ENCODE results near the gene MALT1. TPM values are rescaled to one million over a fixed set of nuclear protein-coding genes. Genes with fewer than 3 reads are reported as not detected.

The MALT1 gene
- total RNA-seq, 6 donors from 2014 or later: 17.1 to 29.3 (median 24.6) TPM

GRCh38 chr18:58748899-58749595 is 77.8 kb downstream of the MALT1 start:
- H3K27ac ChIP-seq: no peak overlapping the region
- peaks cover 6 to 9% (median 8%) of the 10 kb centered on the region in 4 donors for H3K9me3 ChIP-seq
- WGBS, 2 donors: 100% methylated on average over 1 of the region's 1 CpG
- TF ChIP-seq POLR2AphosphoS5 (IDR thresholded peaks at IDR 0.05) (no peak), EP300 (IDR thresholded peaks at IDR 0.05) (no peak), CTCF (IDR thresholded peaks at IDR 0.05) (no peak), POLR2A (IDR thresholded peaks at IDR 0.05) (no peak)
- no peaks in the 10 kb centered on the region for H3K27me3 ChIP-seq
- H3K36me3 ChIP-seq: peaks cover 20 to 61% (median 38%) of the 10 kb centered on the region in 4 donors
- ATAC-seq (ENCODE audit: low FRiP score in 2 of 2): no peak
- H3K4me1 ChIP-seq: no peaks in the 10 kb centered on the region
- no peak overlapping the region for H3K4me3 ChIP-seq
- no peak for DNase-seq

DNA sequence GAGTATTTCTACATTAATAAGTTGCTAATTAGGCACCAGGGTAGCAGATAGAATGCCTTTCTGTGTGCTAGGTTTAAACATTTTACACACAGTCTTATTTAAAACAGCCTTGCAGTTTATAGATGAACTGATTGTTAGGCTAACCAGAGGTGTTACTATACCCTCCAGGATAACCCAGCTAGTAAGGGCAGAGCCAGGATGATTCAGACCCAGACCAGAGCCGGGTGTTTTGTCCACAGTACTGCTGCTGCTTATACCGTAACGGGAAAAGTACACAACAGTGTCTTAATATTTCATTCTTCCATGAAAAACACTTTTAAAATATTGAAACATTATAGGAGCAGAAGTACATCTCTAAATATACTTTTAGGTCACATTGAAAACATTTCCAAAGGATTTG is 82.7 kb downstream of the MALT1 start:
- peaks cover 0 to 3% (median 0%) of the 10 kb centered on the region in 4 donors for H3K4me1 ChIP-seq
- H3K27ac ChIP-seq: no peak overlapping the region
- ATAC-seq (ENCODE audit: low FRiP score in 2 of 2) (no peak), DNase-seq (no peak)
- no peaks in the 10 kb centered on the region for H3K27me3 ChIP-seq
- WGBS, 2 donors: 74 to 83% methylated on average over 3 of the region's 3 CpGs
- H3K9me3 ChIP-seq: peaks cover 0 to 5% (median under 1%) of the 10 kb centered on the region in 4 donors
- H3K36me3 ChIP-seq: peaks cover 0 to 17% (median 11%) of the 10 kb centered on the region in 4 donors
- no peak for TF ChIP-seq POLR2A (IDR thresholded peaks at IDR 0.05)
- no peak for TF ChIP-seq CTCF (IDR thresholded peaks at IDR 0.05)
- TF ChIP-seq EP300 (IDR thresholded peaks at IDR 0.05): no peak
- TF ChIP-seq POLR2AphosphoS5 (IDR thresholded peaks at IDR 0.05): no peak
- H3K4me3 ChIP-seq: no peak overlapping the region

GRCh38 chr18:58754544-58755068 is 83.3 kb downstream of the MALT1 start:
- WGBS, 2 donors: 43 to 47% methylated on average over 8 to 10 of the region's 10 CpGs
- ATAC-seq (ENCODE audit: low FRiP score in 2 of 2) (peak; percentile 75 to 79), DNase-seq (no peak)
- Histone ChIP-seq H3K9me3 (no peaks in the 10 kb centered on the region), H3K36me3 (peaks cover 0 to 11% (median 5%) of the 10 kb centered on the region in 4 donors), H3K4me3 (no peak overlapping the region), H3K4me1 (peaks cover 0 to 3% (median 0%) of the 10 kb centered on the region in 4 donors), H3K27ac (no peak overlapping the region), H3K27me3 (no peaks in the 10 kb centered on the region)
- TF ChIP-seq POLR2A (IDR thresholded peaks at IDR 0.05) (no peak), EP300 (IDR thresholded peaks at IDR 0.05) (no peak), CTCF (IDR thresholded peaks at IDR 0.05) (no peak), POLR2AphosphoS5 (IDR thresholded peaks at IDR 0.05) (no peak)

DNA sequence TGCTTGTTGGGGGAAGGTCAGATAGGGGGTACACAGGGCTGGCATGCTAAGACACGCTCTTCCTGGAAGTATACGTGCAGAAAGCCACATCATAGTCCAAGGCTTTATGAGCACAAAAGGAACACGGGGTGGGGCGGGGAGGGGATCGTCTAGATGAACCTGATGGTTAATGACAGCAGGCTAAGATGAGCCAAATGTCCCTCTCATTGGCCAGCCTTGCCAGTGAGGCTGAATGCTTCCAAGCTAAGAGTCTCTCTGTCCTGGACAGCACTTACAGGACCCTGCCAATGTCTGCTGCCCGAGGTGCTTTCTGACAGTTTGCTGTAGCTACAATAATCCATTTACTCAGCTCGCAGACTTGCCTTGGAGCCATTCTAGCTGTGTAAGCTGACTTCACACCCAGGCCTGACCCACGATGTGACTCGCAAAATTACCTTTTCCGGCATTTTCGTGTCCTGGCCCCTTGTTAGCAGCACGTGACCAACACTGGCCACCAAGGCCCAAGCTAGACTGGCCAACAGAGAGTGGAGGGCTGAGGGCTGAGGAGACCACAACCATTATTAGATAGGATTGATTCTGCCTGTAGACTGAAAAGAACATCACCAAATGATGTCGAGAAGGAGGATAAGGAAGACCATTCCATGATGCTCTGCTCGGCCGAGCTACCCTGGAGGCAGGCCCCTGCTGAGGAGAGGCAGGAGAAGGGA is 84.2 kb downstream of the MALT1 start:
- TF ChIP-seq CTCF (IDR thresholded peaks at IDR 0.05) (no peak), POLR2A (IDR thresholded peaks at IDR 0.05) (no peak), EP300 (IDR thresholded peaks at IDR 0.05) (no peak), POLR2AphosphoS5 (IDR thresholded peaks at IDR 0.05) (no peak)
- Histone ChIP-seq H3K4me3 (no peak overlapping the region), H3K27me3 (no peaks in the 10 kb centered on the region), H3K27ac (no peak overlapping the region), H3K9me3 (no peaks in the 10 kb centered on the region), H3K4me1 (peaks cover 0 to 3% (median 0%) of the 10 kb centered on the region in 4 donors), H3K36me3 (peaks cover 0 to 2% (median under 1%) of the 10 kb centered on the region in 4 donors)
- ATAC-seq (ENCODE audit: low FRiP score in 2 of 2) (no peak), DNase-seq (no peak)
- 82 to 84% methylated on average over 13 to 15 of the region's 15 CpGs for WGBS, 2 donors
